Lung microvascular endothelial cell (primary cell): ENCODE measurements around the gene TOMM34. TPM values are rescaled to one million over a fixed set of nuclear protein-coding genes. Genes with fewer than 3 reads are reported as not detected.

ENCODE experiments used
- DNase-seq, 2 donors: peaks; one replicate each; pipeline versions ENCODE4 v3.0.0 to v3.0.0-alpha.2; 2010; ENCODE audit warnings: low read depth in 2 of 2
- total RNA-seq: library from RNA; depleted of rRNA; stranded (reverse); fragments of >200 nt; gene quantifications from 2 replicates; pipeline ENCODE4 v1.2.1, GENCODE V29; 2014

Gene TOMM34
- total RNA-seq, 1 donor from 2014 or later, result 15.1 TPM

GRCh38 chr20:44896583-44896982, 63.6 kb downstream of the TOMM34 start:
- no peak for DNase-seq

GRCh38 chr20:44894959-44895358, 65.2 kb downstream of the TOMM34 start:
- no peak for DNase-seq

Other genes with a start within 250 kb of the TOMM34 start
- not detected in 2 replicates for gene CCN5, start 245.0 kb downstream of the TOMM34 start, total RNA-seq
- gene KCNK15, start 214.5 kb downstream of the TOMM34 start, total RNA-seq, result not detected in 2 replicates
- under 0.01 TPM in 1 of 2 replicates, not detected in the other for gene RIMS4, start 149.9 kb downstream of the TOMM34 start, total RNA-seq
- gene YWHAB, start 74.7 kb downstream of the TOMM34 start, total RNA-seq, result 76.9 and 96.6 TPM in 2 replicates
- gene PABPC1L, start 50.3 kb downstream of the TOMM34 start, total RNA-seq, result 0.44 and 0.79 TPM in 2 replicates
- 10.0 and 12.7 TPM in 2 replicates for gene STK4, start 6.1 kb upstream of the TOMM34 start, total RNA-seq
- gene KCNS1, start 140.7 kb upstream of the TOMM34 start, total RNA-seq, result under 0.01 and 0.40 TPM in 2 replicates
- gene WFDC5, start 154.8 kb upstream of the TOMM34 start, total RNA-seq, result not detected in 2 replicates
- gene WFDC12, start 164.1 kb upstream of the TOMM34 start, total RNA-seq, result not detected in 2 replicates
- gene PI3, start 214.5 kb upstream of the TOMM34 start, total RNA-seq, result not detected in 2 replicates
- not detected in 2 replicates for gene SEMG1, start 246.6 kb upstream of the TOMM34 start, total RNA-seq